IPS DF 6.9 (cell line): Measurements from ENCODE around the gene CEACAM4.

Experiments
- DNase-seq: peaks from one replicate; pipeline ENCODE4 v3.0.0-alpha.2; 2013; ENCODE audit warnings: low read depth, low spot score
- H3K27ac ChIP-seq: one replicate; pipeline ENCODE4 v1.5.1; 2013; ENCODE audit warnings: low read length, control low read depth
- H3K27me3 ChIP-seq: 2 replicates; pipeline ENCODE4 v1.6.1; 2013; ENCODE audit warnings: mild to moderate bottlenecking, low read length; ENCODE audit not compliant: control insufficient read depth, insufficient read depth
- H3K36me3 ChIP-seq: 2 replicates; pipeline ENCODE4 v1.6.1; 2013; ENCODE audit warnings: low read length; ENCODE audit not compliant: control insufficient read depth, insufficient read depth
- H3K4me1 ChIP-seq: 2 replicates; pipeline ENCODE4 v1.6.1; 2013; ENCODE audit warnings: low read length; ENCODE audit not compliant: control insufficient read depth, insufficient read depth
- H3K4me3 ChIP-seq: 2 replicates; pipeline ENCODE4 v1.5.1; 2013; ENCODE audit warnings: mild to moderate bottlenecking, low read length
- H3K9me3 ChIP-seq: 2 replicates; pipeline ENCODE4 v1.6.1; 2013; ENCODE audit warnings: low read length, inconsistent platforms; ENCODE audit not compliant: control insufficient read depth, insufficient read depth
- WGBS: extraction: QIAGEN DNeasy Blood & Tissue Kit; methylation state at CpG from one replicate; pipeline ENCODE4 v1.1.7; 2013; ENCODE audit warnings: mixed read lengths, missing lambda C conversion rate; ENCODE audit not compliant: insufficient read length, insufficient coverage; 5-methylcytosine and 5-hydroxymethylcytosine counted together

Gene CEACAM4

DNA sequence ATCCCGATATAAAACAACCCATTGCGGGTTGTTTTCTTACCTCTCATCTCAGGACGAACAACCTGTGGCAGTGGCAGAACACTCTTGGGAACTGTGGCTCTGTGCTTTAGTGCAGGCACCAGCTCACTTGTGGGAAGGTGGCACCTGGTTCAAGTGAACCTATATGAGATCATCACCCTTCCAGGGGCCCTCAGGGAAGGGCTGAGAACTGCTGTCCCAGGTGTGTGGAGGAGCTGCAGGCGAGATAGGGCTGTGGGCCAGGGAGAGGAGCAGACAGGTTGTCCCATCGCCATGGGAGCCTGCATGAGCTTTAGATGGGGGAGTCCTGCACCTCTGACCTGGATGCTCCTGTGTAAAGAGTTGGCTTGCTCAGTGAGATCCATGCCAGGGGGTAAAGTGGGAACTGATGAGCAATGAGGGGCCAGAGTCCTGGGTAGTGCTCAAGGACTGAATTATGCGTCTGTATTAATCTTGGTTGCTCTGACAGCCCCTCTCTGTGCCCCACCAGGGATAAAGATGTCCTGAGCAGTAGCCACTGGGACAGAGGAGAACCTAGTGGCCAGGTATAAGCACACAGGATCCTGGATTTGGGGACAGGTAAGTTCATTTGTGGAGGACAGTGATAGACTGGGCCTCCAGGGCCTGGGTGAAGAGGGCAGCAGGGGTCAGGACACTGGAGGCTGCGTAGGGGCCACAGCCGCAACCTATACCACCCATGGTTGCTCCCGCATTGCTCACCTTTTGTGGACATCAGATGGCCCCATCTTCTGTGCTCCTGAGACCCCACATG lies 8.7 kb downstream of the CEACAM4 start:
- Histone ChIP-seq H3K27ac (no peak overlapping the region), H3K36me3 (no peaks in the 10 kb centered on the region), H3K4me3 (no peak overlapping the region), H3K9me3 (peaks cover 1% of the 10 kb centered on the region; the same call in 1 of the 2 replicates), H3K27me3 (no peaks in the 10 kb centered on the region), H3K4me1 (no peaks in the 10 kb centered on the region)
- DNase-seq, result no peak
- WGBS, result no CpG with 5 or more reads among the region's 9 CpGs

DNA sequence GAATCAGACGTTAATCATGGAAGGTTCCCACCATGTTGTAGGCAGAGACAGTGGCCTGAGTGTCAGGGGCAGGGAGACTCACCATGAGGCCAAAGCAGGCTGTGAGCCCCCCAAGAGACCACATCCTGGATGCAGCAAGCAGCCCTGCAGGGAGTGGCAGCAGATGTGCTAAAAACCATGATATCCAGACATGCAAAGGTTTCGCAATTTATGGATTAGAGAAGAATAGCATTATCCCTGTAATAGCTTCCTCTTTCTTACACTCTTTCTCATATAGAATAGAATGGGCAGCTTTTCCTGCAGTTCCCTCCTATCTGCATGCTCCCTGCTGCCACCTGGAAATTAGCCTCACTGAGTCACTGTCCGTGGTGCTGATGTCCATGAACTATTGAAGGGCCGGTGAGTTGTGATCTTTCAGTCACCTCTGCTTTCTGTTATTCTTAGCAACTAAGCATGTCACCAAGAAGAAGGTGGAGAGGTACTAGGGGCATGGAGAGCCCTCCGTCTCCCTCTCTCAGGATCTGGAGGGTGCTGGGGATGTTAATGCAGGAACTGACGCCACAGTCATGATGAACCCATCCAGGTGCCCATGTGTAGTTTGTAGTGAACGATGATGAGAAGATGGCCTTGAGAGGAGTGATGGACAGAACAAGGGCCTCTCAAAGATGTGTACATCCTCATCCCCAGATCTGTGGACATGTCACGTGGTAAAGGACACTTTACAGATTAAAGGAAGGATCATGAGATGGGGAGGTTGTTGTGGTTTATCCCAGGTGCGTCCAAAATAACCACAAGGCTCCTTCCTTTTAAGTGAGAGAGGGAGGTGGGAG lies 9.9 kb downstream of the CEACAM4 start:
- Histone ChIP-seq H3K4me1 (no peaks in the 10 kb centered on the region), H3K4me3 (no peak overlapping the region), H3K9me3 (peaks cover 4% of the 10 kb centered on the region), H3K27ac (no peak overlapping the region), H3K27me3 (no peaks in the 10 kb centered on the region), H3K36me3 (no peaks in the 10 kb centered on the region)
- WGBS, result no CpG with 5 or more reads among the region's 9 CpGs
- DNase-seq, result no peak

DNA sequence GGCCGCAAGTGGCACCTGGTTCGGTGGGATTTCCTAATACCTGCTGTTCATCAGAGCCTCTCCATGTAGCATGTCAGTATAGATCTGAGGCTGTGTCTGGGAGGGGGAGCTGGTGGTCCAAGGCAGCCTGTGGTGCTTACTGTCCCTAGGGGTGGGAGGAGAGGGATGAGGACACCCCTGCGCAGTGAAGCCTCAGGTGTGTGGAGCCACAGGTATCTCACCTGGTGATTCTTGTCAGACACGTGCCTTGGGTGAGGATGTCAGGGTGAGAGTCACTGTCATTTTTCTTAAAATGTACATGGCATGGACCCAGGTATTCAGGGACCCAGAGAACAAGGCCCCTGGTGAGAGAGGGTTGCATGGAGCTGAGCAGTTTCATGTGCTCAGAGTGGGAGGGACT lies 11.7 kb downstream of the CEACAM4 start:
- H3K36me3 ChIP-seq, result no peaks in the 10 kb centered on the region
- DNase-seq, result no peak
- no peak overlapping the region for H3K27ac ChIP-seq
- H3K4me3 ChIP-seq, result no peak overlapping the region
- H3K27me3 ChIP-seq, result no peaks in the 10 kb centered on the region
- WGBS, result no CpG with 5 or more reads among the region's 4 CpGs
- H3K4me1 ChIP-seq, result no peaks in the 10 kb centered on the region
- H3K9me3 ChIP-seq, result peaks cover 4% of the 10 kb centered on the region

DNA sequence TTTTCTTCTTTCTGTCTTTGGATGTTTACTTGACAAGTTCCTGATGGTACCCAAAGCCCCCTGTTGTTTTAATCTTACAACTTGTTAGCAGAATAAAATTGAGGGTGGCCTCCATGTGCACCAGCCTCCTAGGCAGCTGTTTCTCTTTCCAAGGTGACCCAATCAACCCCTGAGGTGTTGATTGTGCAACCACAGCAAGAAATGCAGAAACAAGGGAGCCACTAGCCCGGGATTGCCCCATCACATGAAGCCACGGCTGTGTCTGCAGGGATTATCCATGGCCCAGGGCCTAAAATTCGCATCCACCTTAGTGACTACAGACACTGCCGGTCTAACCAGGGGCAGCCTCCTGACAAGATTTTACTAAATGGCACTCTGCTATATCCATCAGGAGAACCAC lies 14.4 kb downstream of the CEACAM4 start:
- WGBS, result no CpG with 5 or more reads among the region's 4 CpGs
- peaks cover 3% of the 10 kb centered on the region for H3K9me3 ChIP-seq

DNA sequence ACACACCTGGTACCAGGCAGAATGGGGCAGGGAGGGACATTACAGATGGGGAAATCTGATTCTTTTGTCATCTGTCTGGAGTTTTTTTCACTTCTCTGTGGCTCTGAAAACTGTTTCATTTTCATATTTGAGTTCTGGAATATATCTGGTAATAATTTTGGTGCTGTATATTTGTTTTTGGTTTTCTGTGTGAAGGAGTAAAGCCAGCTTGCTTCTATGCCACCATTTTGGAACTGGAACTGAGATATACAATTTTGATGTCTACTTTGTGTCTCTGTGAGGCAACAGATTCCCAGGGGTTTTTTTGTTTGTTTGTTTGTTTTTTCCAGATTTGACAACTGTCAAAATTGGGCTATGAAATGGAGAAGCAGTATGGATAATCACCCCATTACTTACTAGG lies 16.1 kb downstream of the CEACAM4 start:
- no peaks in the 10 kb centered on the region for H3K27me3 ChIP-seq
- no peaks in the 10 kb centered on the region for H3K36me3 ChIP-seq
- no peak overlapping the region for H3K4me3 ChIP-seq
- no peak overlapping the region for H3K27ac ChIP-seq
- no peak for DNase-seq
- no peaks in the 10 kb centered on the region for H3K4me1 ChIP-seq
- H3K9me3 ChIP-seq, result peaks cover 3% of the 10 kb centered on the region

More for the DNA sequence above, 14.4 kb downstream of the CEACAM4 start:
- Histone ChIP-seq H3K36me3 (no peaks in the 10 kb centered on the region), H3K4me3 (no peak overlapping the region), H3K27ac (no peak overlapping the region), H3K27me3 (no peaks in the 10 kb centered on the region), H3K4me1 (no peaks in the 10 kb centered on the region)
- DNase-seq, result no peak

DNA sequence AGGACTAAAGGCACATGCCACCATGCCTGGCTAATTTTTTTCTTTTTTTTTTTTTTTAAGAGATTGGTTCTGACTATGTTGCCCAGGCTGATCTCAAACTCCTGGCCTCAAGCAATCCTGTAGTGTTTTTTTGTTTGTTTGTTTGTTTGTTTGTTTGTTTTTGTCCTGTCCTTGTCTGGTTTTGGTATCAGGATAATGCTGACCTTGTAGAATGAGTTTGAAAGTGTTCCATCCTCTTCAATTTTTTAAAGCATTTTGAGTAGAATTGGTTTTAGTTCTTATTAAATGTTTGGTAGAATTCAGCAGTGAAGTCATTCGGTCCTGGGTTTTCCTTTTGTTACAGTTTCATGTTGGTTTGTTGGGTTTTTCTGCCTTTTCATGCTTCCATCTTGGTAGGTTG lies 19.2 kb downstream of the CEACAM4 start:
- H3K4me1 ChIP-seq, result no peaks in the 10 kb centered on the region
- WGBS, result no CpG with 5 or more reads among the region's 1 CpG
- no peak overlapping the region for H3K27ac ChIP-seq
- H3K27me3 ChIP-seq, result no peaks in the 10 kb centered on the region
- H3K4me3 ChIP-seq, result no peak overlapping the region
- no peak for DNase-seq
- no peaks in the 10 kb centered on the region for H3K36me3 ChIP-seq
- H3K9me3 ChIP-seq, result peaks cover 2% of the 10 kb centered on the region

DNA sequence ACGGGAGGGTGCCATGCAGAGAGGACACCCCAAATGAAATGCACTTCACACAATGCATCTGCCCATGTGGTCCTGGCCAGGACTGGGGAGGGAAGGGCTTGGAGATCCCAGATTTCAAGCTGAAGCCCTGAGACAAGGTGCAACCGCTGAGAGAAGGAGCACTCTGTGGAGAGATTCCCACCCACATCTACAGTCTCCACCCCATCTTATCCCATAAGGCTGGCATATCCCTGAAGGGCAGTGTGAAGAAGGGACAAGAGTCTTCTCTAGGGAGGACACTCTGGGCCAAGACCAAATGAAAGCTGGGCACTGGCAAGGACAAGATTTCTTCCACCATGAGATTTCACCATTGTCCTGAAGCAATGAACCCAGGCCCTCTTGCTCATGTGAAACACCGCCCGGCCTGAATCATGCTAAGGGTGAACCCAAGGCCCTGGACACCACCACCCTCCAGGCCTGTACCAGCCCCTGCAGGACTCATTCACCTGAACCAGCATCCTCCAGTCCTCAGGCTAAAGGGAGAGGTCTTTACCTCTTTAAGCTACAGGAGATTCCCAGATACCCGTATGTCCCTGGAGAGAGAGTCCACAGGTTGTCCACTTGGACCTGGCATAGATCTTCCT lies 20.5 kb downstream of the CEACAM4 start:
- H3K27me3 ChIP-seq, result no peaks in the 10 kb centered on the region; the same call in none of the 2 replicates
- no peak overlapping the region for H3K4me3 ChIP-seq
- no peak for DNase-seq
- no peaks in the 10 kb centered on the region; the same call in 1 of the 2 replicates for H3K9me3 ChIP-seq
- no peaks in the 10 kb centered on the region for H3K4me1 ChIP-seq
- no CpG with 5 or more reads among the region's 5 CpGs for WGBS
- no peak overlapping the region for H3K27ac ChIP-seq
- no peaks in the 10 kb centered on the region for H3K36me3 ChIP-seq

DNA sequence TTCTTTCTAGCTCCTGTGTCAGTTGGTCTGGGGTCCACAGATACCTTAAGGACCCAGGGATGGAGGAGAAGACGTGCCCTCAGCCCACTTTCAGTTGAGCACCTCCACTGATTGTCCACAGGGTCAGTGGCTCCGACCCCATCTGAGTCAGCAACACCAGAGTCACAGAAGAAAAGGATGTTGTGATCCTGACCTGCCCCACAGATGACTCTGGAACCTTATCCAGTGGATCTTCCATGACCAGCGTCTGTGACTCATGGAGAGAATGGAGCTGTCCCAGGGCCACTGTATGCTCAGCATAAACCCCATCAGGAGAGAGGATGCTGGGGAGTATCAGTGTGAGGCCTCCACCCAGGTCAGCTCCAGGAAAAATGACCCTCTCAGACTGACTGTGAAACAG lies 22.0 kb downstream of the CEACAM4 start:
- no peak for DNase-seq
- no peaks in the 10 kb centered on the region for H3K9me3 ChIP-seq
- no peaks in the 10 kb centered on the region; the same call in none of the 2 replicates for H3K27me3 ChIP-seq
- no peak overlapping the region for H3K4me3 ChIP-seq
- no CpG with 5 or more reads among the region's 3 CpGs for WGBS
- no peaks in the 10 kb centered on the region for H3K36me3 ChIP-seq
- H3K4me1 ChIP-seq, result no peaks in the 10 kb centered on the region
- no peak overlapping the region for H3K27ac ChIP-seq

DNA sequence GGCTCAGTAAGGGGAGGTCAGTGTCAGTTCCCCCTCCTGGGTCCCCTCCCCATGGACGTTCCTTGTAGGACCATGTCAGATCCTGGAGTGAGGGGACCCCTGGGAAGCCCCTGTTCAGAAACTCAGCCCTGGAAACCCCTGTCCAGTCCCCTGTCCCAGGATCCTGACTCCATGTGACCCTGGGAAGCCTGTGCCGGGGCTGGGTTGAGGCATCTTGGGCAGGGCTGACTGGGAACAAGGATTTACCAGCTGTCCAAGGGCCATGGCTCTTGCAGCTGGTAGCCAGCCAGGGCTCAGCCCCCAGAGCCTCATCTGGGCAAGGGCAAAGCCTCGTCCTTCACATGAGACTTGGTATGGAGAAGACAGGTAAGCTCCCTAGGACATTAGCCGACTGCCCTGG lies 25.1 kb downstream of the CEACAM4 start:
- WGBS, result no CpG with 5 or more reads among the region's 4 CpGs
- Histone ChIP-seq H3K36me3 (no peaks in the 10 kb centered on the region), H3K4me3 (no peak overlapping the region), H3K9me3 (no peaks in the 10 kb centered on the region), H3K27ac (no peak overlapping the region), H3K27me3 (no peaks in the 10 kb centered on the region; the same call in none of the 2 replicates), H3K4me1 (no peaks in the 10 kb centered on the region; the same call in 1 of the 2 replicates)
- no peak for DNase-seq

DNA sequence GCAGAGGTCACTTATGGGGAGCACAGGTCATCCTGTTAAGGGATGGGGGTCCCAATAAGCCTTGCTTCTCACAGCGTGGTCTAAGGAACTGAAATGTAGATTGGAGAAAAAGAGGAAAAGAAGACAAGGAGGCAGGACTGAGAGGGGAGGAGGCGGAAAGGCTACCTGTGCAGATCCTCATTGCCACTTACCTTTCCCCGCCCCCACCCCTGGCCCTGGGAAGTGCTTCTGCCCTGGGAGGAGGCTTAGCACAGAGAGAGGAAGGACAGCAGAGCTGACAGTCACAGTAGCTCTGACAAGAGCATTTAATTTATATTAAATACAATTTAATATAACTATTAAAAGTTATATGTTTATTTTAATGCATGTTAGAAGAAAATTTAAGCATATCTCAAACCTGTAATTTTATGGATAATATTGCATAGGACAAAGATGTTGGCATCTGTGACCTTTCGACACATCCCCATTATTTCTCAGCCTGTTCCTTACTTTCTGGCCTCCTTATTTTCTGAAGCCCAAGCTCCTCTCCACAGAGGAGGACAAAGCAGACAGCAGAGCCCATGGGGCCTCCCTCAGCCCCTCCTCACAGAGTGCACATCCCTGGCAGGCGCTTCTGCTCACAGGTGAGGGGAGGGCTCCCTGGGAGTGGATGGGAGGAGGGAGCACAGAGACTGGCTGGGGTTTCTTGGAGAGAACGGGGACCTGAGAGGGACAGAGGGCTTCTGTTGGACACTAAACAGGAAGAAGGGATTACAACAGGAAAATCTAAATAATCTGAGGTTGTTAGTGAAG lies 27.5 kb downstream of the CEACAM4 start:
- no peaks in the 10 kb centered on the region; the same call in none of the 2 replicates for H3K27me3 ChIP-seq
- no CpG with 5 or more reads among the region's 6 CpGs for WGBS
- no peak for DNase-seq

More for the DNA sequence above, 27.5 kb downstream of the CEACAM4 start:
- H3K27ac ChIP-seq, result no peak overlapping the region
- no peaks in the 10 kb centered on the region for H3K9me3 ChIP-seq
- no peaks in the 10 kb centered on the region for H3K36me3 ChIP-seq
- H3K4me3 ChIP-seq, result no peak overlapping the region
- no peaks in the 10 kb centered on the region; the same call in 1 of the 2 replicates for H3K4me1 ChIP-seq
